MCF 10A (cell line): ENCODE results near the gene TOR4A. TPM values are rescaled to one million over a fixed set of nuclear protein-coding genes. Genes with fewer than 3 reads are reported as not detected.

Experiments
- BruUV-seq: library from RNA; stranded (reverse); fragments of 400-500 nt; replicated peaks from 2 replicates; lab custom pipeline; 2021; lab: Mats Ljungman, UMichigan
- CTCF ChIA-PET: fragments of 300-600 bp; sonication (Branson Sonifier 250); formaldehyde crosslinking; extraction: SDS; loops from one replicate; lab custom pipeline; 2021; ENCODE audit warnings: antibody characterized with exemption, inconsistent platforms; lab: Yijun Ruan, JAX
- POLR2A ChIA-PET: fragments of 300-600, 350-650 bp; sonication (Branson Sonifier 250); formaldehyde crosslinking; extraction: SDS; loops from one replicate; lab custom pipeline; 2020; ENCODE audit warnings: antibody characterized with exemption, inconsistent platforms; lab: Yijun Ruan, JAX
- DNase-seq: peaks from one replicate; pipeline ENCODE4 v3.0.0-alpha.2; 2018; ENCODE audit not compliant: unreplicated experiment
- H3K27ac Mint-ChIP-seq: one replicate; pipeline ENCODE4 v1.8.0; 2022; ENCODE audit warnings: mild to moderate bottlenecking, low read depth, mixed read lengths; ENCODE audit not compliant: unreplicated experiment
- H3K27me3 Mint-ChIP-seq: one replicate; pipeline ENCODE4 v1.8.0; 2022; ENCODE audit warnings: mixed read lengths; ENCODE audit not compliant: insufficient read depth, unreplicated experiment
- H3K36me3 Mint-ChIP-seq: one replicate; pipeline ENCODE4 v1.8.0; 2022; ENCODE audit warnings: mild to moderate bottlenecking, moderate library complexity, mixed read lengths; ENCODE audit not compliant: insufficient read depth, unreplicated experiment
- H3K4me1 Mint-ChIP-seq: one replicate; pipeline ENCODE4 v1.8.0; 2022; ENCODE audit warnings: mixed read lengths; ENCODE audit not compliant: insufficient read depth, unreplicated experiment
- H3K4me3 Mint-ChIP-seq: one replicate; pipeline ENCODE4 v1.8.0; 2022; ENCODE audit warnings: mild to moderate bottlenecking, moderate library complexity, mixed read lengths; ENCODE audit not compliant: unreplicated experiment
- H3K9me3 Mint-ChIP-seq: one replicate; pipeline ENCODE4 v1.8.0; 2022; ENCODE audit warnings: mixed read lengths; ENCODE audit not compliant: unreplicated experiment
- CTCF ChIP-seq: fragments of 200-600 bp; IDR thresholded peaks from one replicate; pipeline ENCODE4 v1.8.0; 2022; ENCODE audit warnings: antibody characterized with exemption, mild to moderate bottlenecking; ENCODE audit not compliant: unreplicated experiment
- intact Hi-C: fragments of 100-400 bp; cut with micrococcal nuclease; formaldehyde crosslinking; loops from 2 replicates; pipeline ENCODE4 v1.14.1; 2022
- total RNA-seq: library from RNA; stranded (reverse); gene quantifications from 2 replicates; pipeline ENCODE4 v1.2.3, GENCODE V29; 2022

Gene TOR4A
- total RNA-seq, 1 experiment from 2014 or later, result 21.9 TPM

- BruUV-seq, result no TSS peak
- DNase-seq, result no peak
- no peaks in the 10 kb centered on the region for H3K4me1 Mint-ChIP-seq
- H3K36me3 Mint-ChIP-seq, result no peaks in the 10 kb centered on the region
- no peaks in the 10 kb centered on the region for H3K9me3 Mint-ChIP-seq
- no peak overlapping the region for H3K27ac Mint-ChIP-seq
- TF ChIP-seq CTCF, result no peak
- ChIA-PET CTCF (interaction anchor here (0.6 to 0.7 kb wide), 2 partner anchors 228 to 398 kb away, joined by 3 read pairs; no protein-coding TSS in a partner anchor), POLR2A (no interaction called here)
- H3K27me3 Mint-ChIP-seq, result no peaks in the 10 kb centered on the region
- intact Hi-C loops, result no loop called here
- H3K4me3 Mint-ChIP-seq, result no peak overlapping the region
These were observed 43.2 kb downstream of the TOR4A start for GRCh38 chr9:137320555-137321384.

GRCh38 chr9:137321726-137322361, 44.3 kb downstream of the TOR4A start:
- TF ChIP-seq CTCF, result no peak
- Mint-ChIP-seq H3K4me1 (no peaks in the 10 kb centered on the region), H3K27ac (no peak overlapping the region), H3K36me3 (no peaks in the 10 kb centered on the region), H3K4me3 (no peak overlapping the region), H3K27me3 (no peaks in the 10 kb centered on the region), H3K9me3 (no peaks in the 10 kb centered on the region)
- ChIA-PET CTCF (no interaction called here), POLR2A (no interaction called here)
- no peak for DNase-seq
- BruUV-seq, result no TSS peak
- intact Hi-C loops, result no loop called here

- ChIA-PET CTCF (interaction anchor here (0.5 kb wide), 1 partner anchor 21 kb away, joined by 4 read pairs; no protein-coding TSS in a partner anchor), POLR2A (no interaction called here)
- no peaks in the 10 kb centered on the region for H3K36me3 Mint-ChIP-seq
- no peaks in the 10 kb centered on the region for H3K27me3 Mint-ChIP-seq
- no TSS peak for BruUV-seq
- no peak overlapping the region for H3K27ac Mint-ChIP-seq
- H3K4me3 Mint-ChIP-seq, result no peak overlapping the region
- H3K4me1 Mint-ChIP-seq, result no peaks in the 10 kb centered on the region
- no peak for TF ChIP-seq CTCF
- no peaks in the 10 kb centered on the region for H3K9me3 Mint-ChIP-seq
- intact Hi-C loops, result no loop called here
- no peak for DNase-seq
These were observed 46.2 kb downstream of the TOR4A start for GRCh38 chr9:137323531-137324331.

GRCh38 chr9:137325124-137325523, 47.6 kb downstream of the TOR4A start:
- CTCF ChIA-PET, result no interaction called here
- no TSS peak for BruUV-seq

More at GRCh38 chr9:137325124-137325523, 47.6 kb downstream of the TOR4A start:
- no peak overlapping the region for H3K4me3 Mint-ChIP-seq
- H3K36me3 Mint-ChIP-seq, result peaks cover 4% of the 10 kb centered on the region
- H3K27me3 Mint-ChIP-seq, result no peaks in the 10 kb centered on the region
- TF ChIP-seq CTCF, result no peak
- H3K4me1 Mint-ChIP-seq, result no peaks in the 10 kb centered on the region
- DNase-seq, result no peak
- no peaks in the 10 kb centered on the region for H3K9me3 Mint-ChIP-seq
- no peak overlapping the region for H3K27ac Mint-ChIP-seq
- intact Hi-C loops, result no loop called here
- POLR2A ChIA-PET, result interaction anchor here (0.6 kb wide), 1 partner anchor 98 kb away, joined by 3 read pairs; the partner anchor contains the start of genes EXD3 and NOXA1
